Measurements from ENCODE around the gene ADAMTS13.

Gene ADAMTS13

GRCh38 chr9:133456409-133456808, 34.2 kb downstream of the ADAMTS13 start:
- DNase-seq (ENCODE audit: low spot score), result no peak
- no peak for TF ChIP-seq CTCF (IDR thresholded peaks at IDR 0.05; ENCODE audit: extremely low read depth, missing control alignments)

DNA sequence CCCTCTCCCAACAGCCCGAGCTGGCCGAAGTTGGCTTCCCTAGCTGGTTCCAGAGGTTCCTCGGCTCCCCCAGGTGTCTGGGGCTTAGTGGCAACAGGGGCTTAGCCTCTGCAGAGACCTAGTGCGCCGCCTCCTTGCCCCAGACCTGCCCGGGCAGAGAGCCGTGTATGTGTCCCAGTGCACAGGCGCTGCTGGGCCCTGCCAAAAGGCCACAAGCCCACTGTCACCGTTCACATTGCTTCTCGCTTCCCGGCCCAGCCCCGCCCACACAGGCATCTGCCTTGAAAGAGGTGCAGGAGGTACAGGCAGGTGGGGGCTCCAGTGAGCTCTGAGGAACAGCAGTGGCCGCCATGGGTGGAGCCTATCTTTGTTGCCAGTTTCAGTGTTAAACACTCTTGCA, 35.1 kb downstream of the ADAMTS13 start:
- no peak for TF ChIP-seq CTCF (IDR thresholded peaks at IDR 0.05; ENCODE audit: extremely low read depth, missing control alignments)
- no peak for DNase-seq (ENCODE audit: low spot score)

- TF ChIP-seq CTCF (IDR thresholded peaks at IDR 0.05; ENCODE audit: extremely low read depth, missing control alignments), result no peak
- no peak for DNase-seq (ENCODE audit: low spot score)
Observed at GRCh38 chr9:133457748-133458147, 35.6 kb downstream of the ADAMTS13 start.

DNA sequence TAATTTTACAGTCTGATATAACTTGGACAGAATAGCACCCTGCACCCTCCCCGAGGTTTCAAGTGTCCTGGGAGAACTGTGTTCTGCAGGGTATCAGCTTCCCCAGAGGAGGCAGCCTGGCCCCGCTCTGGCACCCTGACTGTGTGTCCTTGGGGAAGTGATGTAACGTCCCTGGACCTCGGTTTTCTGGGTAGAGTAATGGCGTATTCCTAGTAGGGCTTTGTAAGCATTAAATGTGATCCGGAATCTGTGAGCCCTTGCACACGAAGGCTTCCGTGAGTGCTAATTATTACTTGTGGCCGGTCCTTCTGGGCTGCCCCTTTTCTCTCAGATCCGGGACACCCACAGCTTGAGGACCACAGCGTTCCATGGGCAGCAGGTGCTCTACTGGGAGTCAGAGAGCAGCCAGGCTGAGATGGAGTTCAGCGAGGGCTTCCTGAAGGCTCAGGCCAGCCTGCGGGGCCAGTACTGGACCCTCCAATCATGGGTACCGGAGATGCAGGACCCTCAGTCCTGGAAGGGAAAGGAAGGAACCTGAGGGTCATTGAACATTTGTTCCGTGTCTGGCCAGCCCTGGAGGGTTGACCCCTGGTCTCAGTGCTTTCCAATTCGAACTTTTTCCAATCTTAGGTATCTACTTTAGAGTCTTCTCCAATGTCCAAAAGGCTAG, 36.6 kb downstream of the ADAMTS13 start:
- TF ChIP-seq CTCF (IDR thresholded peaks at IDR 0.05; ENCODE audit: extremely low read depth, missing control alignments), result no peak
- no peak for DNase-seq (ENCODE audit: low spot score)

GRCh38 chr9:133459476-133460404, 37.6 kb downstream of the ADAMTS13 start, which contains the start of gene CACFD1:
CACFD1 (plus strand) TSS chr9:133459978; CDS start chr9:133460067, 89 bp downstream.
- DNase-seq (ENCODE audit: low spot score), result peak; percentile 99
- TF ChIP-seq CTCF (IDR thresholded peaks at IDR 0.05; ENCODE audit: extremely low read depth, missing control alignments), result no peak

DNA sequence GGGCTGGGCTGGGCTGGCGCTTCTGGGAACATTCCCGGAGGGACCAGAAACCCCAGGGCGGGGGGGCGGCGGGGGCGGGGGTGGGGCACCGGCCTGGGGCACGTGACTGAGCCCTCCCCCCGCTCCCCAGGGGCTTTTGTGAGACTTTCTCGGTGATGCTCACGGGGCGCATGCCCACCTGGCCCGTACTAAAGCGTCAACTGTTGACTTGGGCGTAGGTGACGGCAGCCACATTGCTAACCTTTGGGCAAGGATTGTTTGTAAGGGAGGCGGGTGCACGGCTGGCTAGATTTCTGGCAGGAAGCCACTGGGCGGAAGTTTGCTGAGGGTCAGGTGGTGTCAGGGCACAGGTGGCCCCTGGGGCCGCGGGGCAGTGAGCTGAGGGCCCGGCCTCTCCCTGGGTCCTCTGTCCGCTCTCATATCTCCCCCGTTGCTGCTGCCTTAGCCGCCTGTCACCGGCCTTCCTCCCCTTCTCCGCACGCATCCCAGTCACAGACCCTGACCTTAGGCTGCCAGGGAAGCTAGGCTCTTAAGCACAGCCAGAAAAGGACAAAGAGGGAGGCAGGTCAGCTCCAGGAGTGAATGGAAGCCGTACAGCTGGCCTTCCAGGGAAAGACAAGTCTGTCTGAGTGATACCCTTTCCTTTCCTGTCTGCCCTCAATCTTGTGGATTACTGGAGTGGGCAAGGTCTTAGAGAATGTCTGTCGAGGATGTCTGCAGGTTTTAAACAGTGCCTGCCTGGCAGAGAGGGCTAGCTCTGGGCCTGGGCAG, 38.4 kb downstream of the ADAMTS13 start:
- TF ChIP-seq CTCF (IDR thresholded peaks at IDR 0.05; ENCODE audit: extremely low read depth, missing control alignments), result no peak
- DNase-seq (ENCODE audit: low spot score), result peak; percentile 78
